RCC 7860 (cell line): ENCODE data around the gene PGBD5.

Experiments used
- DNase-seq: peaks from one replicate; pipeline ENCODE4 v3.0.0-alpha.2; 2015; ENCODE audit warnings: low spot score
- FAIRE-seq: peaks from 2 replicates; lab custom pipeline; 2012; peaks lifted over from hg19 to GRCh38; lab: Jason Lieb, UNC

Gene PGBD5

GRCh38 chr1:230327892-230328284, 98.2 kb downstream of the PGBD5 start:
- no peak for FAIRE-seq
- DNase-seq = peak; percentile 39

- DNase-seq (no peak), FAIRE-seq (no peak)
These were observed 98.9 kb downstream of the PGBD5 start for GRCh38 chr1:230326971-230327891.

GRCh38 chr1:230323686-230324085, 102.4 kb downstream of the PGBD5 start:
- FAIRE-seq (no peak), DNase-seq (no peak)

DNA sequence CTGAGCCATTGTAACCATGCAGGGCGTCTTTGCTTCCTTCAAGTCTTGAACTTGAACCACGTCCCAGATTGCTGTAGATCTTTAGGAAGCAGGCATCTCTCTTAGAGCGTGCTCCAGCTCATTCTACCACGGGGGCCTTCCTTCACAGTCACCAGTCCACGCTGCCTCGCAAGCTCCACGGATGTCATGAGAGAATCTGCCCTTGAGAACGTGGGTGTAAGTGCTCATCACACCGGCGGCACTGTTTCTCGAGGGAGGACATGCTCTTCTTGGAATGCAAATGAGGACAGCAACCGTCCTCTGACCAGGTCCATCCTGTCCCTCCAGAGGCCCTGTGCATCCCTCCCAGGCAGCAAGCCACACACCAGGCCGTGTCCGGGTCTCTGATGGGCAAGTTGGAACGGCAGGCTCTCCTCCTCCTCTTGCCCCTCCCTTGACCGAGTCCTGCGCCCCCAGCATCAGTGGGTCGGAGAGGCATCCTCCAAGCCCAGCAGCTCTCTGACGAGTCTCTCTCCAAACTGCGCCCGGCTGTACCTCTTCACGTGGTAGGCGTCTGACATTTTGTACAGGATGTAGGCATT, 103.1 kb downstream of the PGBD5 start:
- FAIRE-seq (no peak), DNase-seq (no peak)

DNA sequence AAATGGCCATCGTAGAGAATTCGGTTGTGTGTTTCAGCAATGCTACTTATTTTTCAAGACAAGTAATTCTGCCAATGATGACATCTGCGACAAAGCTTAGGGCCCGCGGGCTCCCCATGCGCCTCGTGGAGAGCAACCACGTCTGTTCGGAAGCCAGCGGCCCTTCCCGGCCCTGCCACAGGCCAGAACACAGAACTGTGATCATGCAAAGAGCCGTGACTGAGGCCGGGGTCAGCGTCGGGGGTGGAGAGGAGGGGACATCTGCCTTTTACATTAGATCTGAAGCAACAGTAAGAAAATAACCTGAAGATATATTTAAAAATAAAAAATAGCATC, 103.7 kb downstream of the PGBD5 start:
- FAIRE-seq (no peak), DNase-seq (no peak)

- FAIRE-seq (no peak), DNase-seq (no peak)
These were observed 104.3 kb downstream of the PGBD5 start for GRCh38 chr1:230321741-230322420.

DNA sequence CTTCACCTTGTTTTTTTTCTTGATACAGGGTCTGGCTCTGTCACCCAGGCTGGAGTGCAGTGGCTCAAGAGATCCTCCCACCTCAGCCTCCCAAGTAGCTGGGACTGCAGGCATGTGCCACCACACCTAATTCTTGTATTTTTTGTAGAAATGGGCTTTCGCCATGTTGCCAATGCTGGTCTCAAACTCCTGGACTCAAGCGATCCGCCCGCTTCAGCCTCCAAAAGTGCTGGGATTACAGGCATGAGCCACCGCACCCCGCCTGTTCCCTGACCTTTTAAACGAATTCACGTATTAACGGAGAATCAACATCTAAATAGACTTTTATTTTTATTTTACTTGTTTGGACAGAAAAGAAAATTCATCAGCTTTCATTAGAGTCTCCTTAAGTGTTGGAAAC, 104.8 kb downstream of the PGBD5 start:
- FAIRE-seq (no peak), DNase-seq (no peak)

- FAIRE-seq (no peak), DNase-seq (no peak)
These were observed 105.3 kb downstream of the PGBD5 start for GRCh38 chr1:230320804-230321203.

- DNase-seq (no peak), FAIRE-seq (no peak)
These were observed 107.0 kb downstream of the PGBD5 start for GRCh38 chr1:230319014-230319747.

- FAIRE-seq = no peak
- DNase-seq = no peak
These were observed 108.0 kb downstream of the PGBD5 start for GRCh38 chr1:230317823-230318819.

- no peak for FAIRE-seq
These were observed 109.0 kb downstream of the PGBD5 start for GRCh38 chr1:230316864-230317745.

DNA sequence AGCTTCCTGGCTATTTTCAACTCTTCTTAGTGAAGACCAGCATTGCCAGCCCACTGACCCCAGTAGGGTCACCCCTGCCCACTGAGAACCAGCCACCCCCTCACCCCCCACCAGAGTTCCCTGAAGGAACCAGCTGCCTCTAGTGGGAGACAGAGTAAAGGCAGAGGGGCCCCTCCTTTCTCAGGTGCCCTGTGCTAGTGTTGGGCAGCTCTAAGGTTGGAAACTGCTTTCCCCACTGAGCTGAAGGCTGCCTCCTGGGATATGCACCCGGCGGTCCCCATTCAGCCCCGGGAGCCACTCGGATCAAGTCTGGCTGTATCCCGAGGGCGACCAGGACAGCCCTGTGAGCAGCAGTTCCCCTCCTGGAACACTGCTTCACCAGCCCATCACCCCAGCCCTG, 111.0 kb downstream of the PGBD5 start:
- FAIRE-seq = no peak
- DNase-seq = no peak

More at GRCh38 chr1:230316864-230317745, 109.0 kb downstream of the PGBD5 start:
- no peak for DNase-seq

- DNase-seq (no peak), FAIRE-seq (no peak)
These were observed 112.0 kb downstream of the PGBD5 start for GRCh38 chr1:230314142-230314470.

- FAIRE-seq (no peak), DNase-seq (no peak)
These were observed 112.5 kb downstream of the PGBD5 start for GRCh38 chr1:230313453-230314141.

DNA sequence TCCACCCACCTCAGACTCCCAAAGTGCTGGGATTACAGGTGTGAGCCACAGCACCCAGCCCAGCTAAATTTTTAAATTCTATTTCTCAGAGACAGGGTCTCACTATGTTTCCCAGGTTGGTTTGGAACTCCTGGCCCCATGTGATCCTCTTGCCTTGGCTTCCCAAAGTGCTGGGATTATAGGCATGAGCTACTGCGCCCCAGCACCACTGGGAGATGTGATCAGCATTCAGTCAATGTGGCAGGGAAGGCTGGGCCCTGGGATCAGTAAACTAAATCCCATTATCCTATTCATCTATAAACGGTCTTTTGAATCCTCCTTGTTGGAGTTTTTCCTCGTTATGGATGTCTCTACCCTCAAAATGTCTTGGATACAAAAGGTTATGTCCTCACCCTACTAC, 113.5 kb downstream of the PGBD5 start:
- DNase-seq (no peak), FAIRE-seq (no peak)

DNA sequence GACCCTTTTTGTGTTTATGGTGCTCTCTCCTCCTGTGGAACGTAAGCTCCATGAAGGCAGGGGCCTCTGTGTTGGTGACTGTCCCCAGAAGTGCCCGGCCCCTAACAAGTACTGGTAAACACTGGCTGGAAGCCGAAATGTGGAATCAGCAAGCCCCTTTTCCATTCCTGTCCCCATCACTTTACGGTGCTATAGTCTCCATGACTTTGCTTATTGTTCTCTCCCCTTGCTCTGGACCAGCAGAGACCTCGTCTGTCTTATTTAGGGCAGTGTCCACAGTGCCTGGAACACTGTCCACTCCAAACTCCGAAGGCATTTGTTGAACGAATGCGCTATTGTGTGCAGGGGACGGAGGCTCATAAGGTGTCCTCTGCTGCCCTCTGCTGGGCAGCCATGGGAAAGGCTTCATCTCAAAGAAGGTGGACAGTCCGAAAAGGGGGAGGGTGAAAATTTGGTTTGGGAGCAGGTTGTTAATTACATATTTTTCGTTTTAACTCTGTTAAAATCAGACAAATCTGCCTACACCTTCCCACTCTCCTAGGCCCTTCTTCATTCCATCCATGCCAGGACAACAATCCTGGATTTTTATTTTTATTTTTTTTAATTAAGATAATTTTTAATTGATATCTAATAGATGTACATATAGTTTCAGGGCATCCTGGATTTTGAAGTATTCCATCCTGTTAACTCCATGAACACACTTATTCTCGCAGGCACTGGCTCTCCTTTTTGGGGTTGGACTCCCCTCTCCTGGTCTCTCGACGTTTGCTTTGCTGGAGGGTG, 115.6 kb downstream of the PGBD5 start:
- FAIRE-seq = peak; percentile 67
- peak; percentile 66 for DNase-seq

- no peak for DNase-seq
- FAIRE-seq = no peak
These were observed 116.4 kb downstream of the PGBD5 start for GRCh38 chr1:230309646-230310177.

DNA sequence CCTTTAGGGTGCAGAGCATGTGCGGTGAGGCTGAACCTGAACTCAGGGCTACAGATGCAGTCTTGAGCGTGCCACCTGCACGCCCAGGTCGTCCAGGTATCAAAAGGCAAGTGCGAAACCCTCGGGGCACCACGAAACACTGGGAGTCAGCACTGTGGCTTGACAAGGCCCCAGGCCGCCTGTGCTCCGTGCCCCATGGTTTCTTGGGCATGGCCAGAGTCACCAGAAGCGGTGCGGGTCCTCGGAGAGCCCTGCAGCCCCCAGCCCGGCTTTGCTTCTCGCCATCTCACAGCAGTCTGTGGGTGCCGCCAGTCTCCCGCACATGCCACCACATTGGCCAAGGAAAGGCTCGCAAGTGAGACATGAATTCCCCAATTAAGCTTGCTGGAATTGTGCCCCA, 117.3 kb downstream of the PGBD5 start:
- no peak for DNase-seq
- no peak for FAIRE-seq
